Peyer's patch (tissue), 4 donors: Measurements from ENCODE around the gene MFRP. TPM values are rescaled to one million over a fixed set of nuclear protein-coding genes. Genes with fewer than 3 reads are reported as not detected.

Experiments used
- DNase-seq, 3 donors: peaks; one replicate each; pipeline ENCODE4 v3.0.0-alpha.2; 2017 to 2019
- H3K27ac ChIP-seq, 4 donors: fragments of 200-600 bp; sonication (generic); one replicate each; pipeline ENCODE4 v1.5.1; 2016 to 2019
- H3K27me3 ChIP-seq, 2 donors: fragments of 200-600 bp; sonication (generic); one replicate each; pipeline ENCODE4 v1.5.1; 2019
- H3K36me3 ChIP-seq, 3 donors: fragments of 200-600 bp; sonication (generic); one replicate each; pipeline ENCODE4 v1.5.1; 2016 to 2019
- H3K4me1 ChIP-seq, 4 donors: fragments of 200-600 bp; sonication (generic); one replicate each; pipeline ENCODE4 v1.5.1; 2016 to 2019
- H3K4me3 ChIP-seq, 4 donors: fragments of 200-600 bp; sonication (generic); 1 replicate in 3 of 4; 2 replicates in 1 of 4; pipeline ENCODE4 v1.5.1; 2016 to 2019; ENCODE audit warnings: mild to moderate bottlenecking in 1 of 4
- H3K9me3 ChIP-seq, 4 donors: fragments of 200-600 bp; sonication (generic); one replicate each; pipeline ENCODE4 v1.5.1; 2016 to 2019; ENCODE audit warnings: mild to moderate bottlenecking in 1 of 4
- POLR2A ChIP-seq, 2 donors: fragments of 450-650 bp; IDR thresholded peaks; one replicate each; pipeline ENCODE4 v1.5.1; 2017; ENCODE audit warnings: antibody characterized with exemption in 2 of 2, mild to moderate bottlenecking in 2 of 2, moderate library complexity in 2 of 2
- total RNA-seq, 4 donors: library from RNA; depleted of rRNA; stranded (reverse); fragments of >200 nt; gene quantifications; one replicate each; pipeline ENCODE4 v1.1.0, GENCODE V29; 2016
- TF ChIP-seq, protein P1 (sequence below), 6 experiments: fragments of 450-650 bp in 4 of 6; fragments of 200-600 bp in 2 of 6; sonication (generic) in 1 of 6; IDR thresholded peaks; one replicate each; pipeline ENCODE4 v1.5.1; 2017 to 2019; ENCODE audit warnings: antibody characterized with exemption in 6 of 6, mild to moderate bottlenecking in 3 of 6, moderate library complexity in 1 of 6

MFRP gene
- total RNA-seq, 4 donors from 2014 or later = not detected

DNA sequence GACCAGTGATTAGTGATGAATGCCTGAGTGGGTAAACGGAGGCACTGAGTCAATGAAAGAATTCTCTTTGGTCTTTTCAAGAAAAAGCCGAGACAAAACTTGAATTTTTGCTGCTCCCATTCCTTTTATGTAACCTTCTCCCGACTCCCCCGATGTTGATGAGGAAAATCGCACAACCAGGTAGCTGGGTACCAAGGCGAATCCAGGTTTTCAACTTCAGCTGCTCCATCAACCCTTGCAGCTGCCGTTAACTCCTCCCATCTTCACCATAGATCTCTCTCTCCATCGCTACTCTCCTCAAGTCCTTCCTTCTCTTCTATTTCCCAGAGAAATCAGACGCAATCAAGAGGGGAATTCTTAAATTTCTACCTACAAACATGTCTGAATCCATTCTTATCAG, 35.6 kb upstream of the MFRP start:
- no peaks in the 10 kb centered on the region for H3K36me3 ChIP-seq
- peaks cover 0 to 13% (median 4%) of the 10 kb centered on the region in 4 donors for H3K4me1 ChIP-seq
- H3K4me3 ChIP-seq = peak overlapping the region; percentile 38 to 64 (median 52)
- TF ChIP-seq POLR2A (IDR thresholded peaks at IDR 0.05) = no peak
- TF ChIP-seq, protein P1, sequence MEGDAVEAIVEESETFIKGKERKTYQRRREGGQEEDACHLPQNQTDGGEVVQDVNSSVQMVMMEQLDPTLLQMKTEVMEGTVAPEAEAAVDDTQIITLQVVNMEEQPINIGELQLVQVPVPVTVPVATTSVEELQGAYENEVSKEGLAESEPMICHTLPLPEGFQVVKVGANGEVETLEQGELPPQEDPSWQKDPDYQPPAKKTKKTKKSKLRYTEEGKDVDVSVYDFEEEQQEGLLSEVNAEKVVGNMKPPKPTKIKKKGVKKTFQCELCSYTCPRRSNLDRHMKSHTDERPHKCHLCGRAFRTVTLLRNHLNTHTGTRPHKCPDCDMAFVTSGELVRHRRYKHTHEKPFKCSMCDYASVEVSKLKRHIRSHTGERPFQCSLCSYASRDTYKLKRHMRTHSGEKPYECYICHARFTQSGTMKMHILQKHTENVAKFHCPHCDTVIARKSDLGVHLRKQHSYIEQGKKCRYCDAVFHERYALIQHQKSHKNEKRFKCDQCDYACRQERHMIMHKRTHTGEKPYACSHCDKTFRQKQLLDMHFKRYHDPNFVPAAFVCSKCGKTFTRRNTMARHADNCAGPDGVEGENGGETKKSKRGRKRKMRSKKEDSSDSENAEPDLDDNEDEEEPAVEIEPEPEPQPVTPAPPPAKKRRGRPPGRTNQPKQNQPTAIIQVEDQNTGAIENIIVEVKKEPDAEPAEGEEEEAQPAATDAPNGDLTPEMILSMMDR (IDR thresholded peaks at IDR 0.05) = no peak
- H3K9me3 ChIP-seq = no peaks in the 10 kb centered on the region
- H3K27ac ChIP-seq = no peak overlapping the region
- no peak for DNase-seq
- no peaks in the 10 kb centered on the region for H3K27me3 ChIP-seq

DNA sequence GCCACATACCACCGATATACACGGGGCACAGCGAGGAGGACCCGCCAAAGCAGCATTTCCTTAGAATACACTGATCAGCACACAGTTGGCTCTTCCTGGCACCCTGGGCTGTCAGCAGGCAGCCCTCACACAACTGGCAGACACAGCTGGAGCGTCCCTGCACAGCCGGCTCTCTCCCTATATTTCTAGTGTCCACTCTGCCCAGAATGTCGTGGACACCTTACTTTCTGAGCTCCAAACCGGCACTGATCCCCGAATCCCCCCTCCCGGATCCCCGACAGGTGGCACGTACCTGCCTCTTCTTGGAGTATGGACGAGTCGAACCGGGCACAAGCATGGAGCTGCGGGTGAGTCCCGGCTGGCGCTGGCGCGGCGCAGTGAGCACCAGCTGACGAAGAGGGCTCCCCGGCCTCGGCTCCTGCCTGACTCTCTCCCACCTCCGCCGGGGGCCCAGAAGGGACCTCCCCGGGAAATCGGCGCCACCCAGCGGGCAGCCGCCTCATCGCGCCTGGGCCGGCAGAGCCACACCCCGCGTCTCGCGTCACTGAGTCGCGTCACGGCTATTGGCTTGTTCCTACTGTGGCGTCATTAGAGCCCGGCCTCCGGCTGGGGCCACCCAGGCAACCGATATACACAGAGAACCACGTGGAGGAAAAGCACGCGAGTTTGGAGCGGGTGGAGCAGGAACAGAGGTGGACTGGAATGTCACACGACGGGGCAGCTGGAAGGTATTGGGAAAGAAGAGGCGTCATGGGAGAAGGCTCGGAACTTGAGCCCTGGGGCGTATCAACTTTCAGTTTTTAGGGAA, 34.9 kb upstream of the MFRP start, which contains the start of gene USP2:
TSS of gene USP2 (minus strand) at position 510 of the 808 bp plus-strand sequence. CDS start 8,210 bp downstream, outside the sequence.
- Histone ChIP-seq H3K27ac (peak within 1 kb of the TSS in 3 of 4 donors; percentile 12 to 47 (median 14)), H3K27me3 (no peaks in the 10 kb centered on the region), H3K4me1 (peaks cover 0 to 13% (median 4%) of the 10 kb centered on the region in 4 donors), H3K4me3 (peak within 1 kb of the TSS; percentile 38 to 64 (median 52)), H3K9me3 (no peaks in the 10 kb centered on the region), H3K36me3 (no peaks in the 10 kb centered on the region)
- TF ChIP-seq POLR2A (IDR thresholded peaks at IDR 0.05) = no peak
- TF ChIP-seq, protein P1 (IDR thresholded peaks at IDR 0.05) = peak; percentile 87 to 96 (median 91)
- peak; percentile 93 to 98 (median 98) for DNase-seq

- peaks cover 0 to 13% (median 4%) of the 10 kb centered on the region in 4 donors for H3K4me1 ChIP-seq
- H3K4me3 ChIP-seq = peak overlapping the region; percentile 38 to 64 (median 52)
- DNase-seq = no peak
- no peaks in the 10 kb centered on the region for H3K9me3 ChIP-seq
- peak overlapping the region in 1 of 4 donors; percentile 12 for H3K27ac ChIP-seq
- no peaks in the 10 kb centered on the region for H3K36me3 ChIP-seq
- TF ChIP-seq, protein P1 (IDR thresholded peaks at IDR 0.05) = no peak
- TF ChIP-seq POLR2A (IDR thresholded peaks at IDR 0.05) = no peak
- H3K27me3 ChIP-seq = no peaks in the 10 kb centered on the region
These were observed 34.3 kb upstream of the MFRP start for GRCh38 chr11:119380827-119381180.

- no peak for DNase-seq
- no peaks in the 10 kb centered on the region for H3K36me3 ChIP-seq
- H3K27ac ChIP-seq = no peak overlapping the region
- H3K4me3 ChIP-seq = no peak overlapping the region
- H3K27me3 ChIP-seq = no peaks in the 10 kb centered on the region
- H3K9me3 ChIP-seq = no peaks in the 10 kb centered on the region
- H3K4me1 ChIP-seq = peaks cover 0 to 13% (median 4%) of the 10 kb centered on the region in 4 donors
- no peak for TF ChIP-seq POLR2A (IDR thresholded peaks at IDR 0.05)
- TF ChIP-seq, protein P1 (IDR thresholded peaks at IDR 0.05) = no peak
These were observed 33.8 kb upstream of the MFRP start for GRCh38 chr11:119380160-119380826.

DNA sequence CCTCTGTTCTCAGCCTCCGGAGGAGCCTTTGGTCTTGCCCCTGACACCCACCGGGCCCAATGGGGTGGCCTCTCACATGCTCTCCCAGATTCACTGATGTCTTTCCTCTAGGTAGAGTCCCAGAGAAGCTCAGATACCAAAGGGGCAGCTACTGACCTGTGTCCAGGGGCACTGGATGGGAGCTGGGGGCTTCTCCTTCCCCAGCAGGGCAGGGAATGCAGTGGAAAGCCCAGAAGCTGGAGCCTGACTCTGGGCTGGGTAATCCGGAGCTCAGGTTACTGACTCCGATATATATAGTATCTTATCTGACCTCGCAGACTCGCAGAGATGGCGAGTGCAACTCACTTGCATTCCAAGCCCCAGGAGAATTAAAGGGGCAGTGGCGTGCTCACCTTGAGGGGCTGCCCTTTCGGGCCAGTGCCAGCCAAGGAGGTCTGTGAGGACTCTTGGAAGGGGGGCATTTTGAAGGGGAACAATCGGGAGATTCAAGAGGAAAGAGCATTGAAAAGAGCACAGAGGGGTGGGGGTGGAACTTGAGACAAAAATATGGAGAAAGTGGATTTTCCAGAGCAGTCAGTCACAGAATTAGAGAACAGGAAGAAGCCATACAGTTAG, 32.5 kb upstream of the MFRP start:
- no peak overlapping the region for H3K4me3 ChIP-seq
- no peaks in the 10 kb centered on the region for H3K36me3 ChIP-seq
- peaks cover 0 to 24% (median 4%) of the 10 kb centered on the region in 4 donors for H3K4me1 ChIP-seq
- H3K27me3 ChIP-seq = no peaks in the 10 kb centered on the region
- H3K27ac ChIP-seq = no peak overlapping the region
- H3K9me3 ChIP-seq = no peaks in the 10 kb centered on the region
- no peak for TF ChIP-seq POLR2A (IDR thresholded peaks at IDR 0.05)
- TF ChIP-seq, protein P1 (IDR thresholded peaks at IDR 0.05) = no peak
- DNase-seq = no peak
